GM21619 (cell line): ENCODE data around the gene PLK1.

Experiments used
- ATAC-seq: cut with Tn5 transposase; IDR thresholded peaks from one replicate; pipeline ENCODE4 v1.9.1; 2021; ENCODE audit not compliant: unreplicated experiment

The PLK1 gene

DNA sequence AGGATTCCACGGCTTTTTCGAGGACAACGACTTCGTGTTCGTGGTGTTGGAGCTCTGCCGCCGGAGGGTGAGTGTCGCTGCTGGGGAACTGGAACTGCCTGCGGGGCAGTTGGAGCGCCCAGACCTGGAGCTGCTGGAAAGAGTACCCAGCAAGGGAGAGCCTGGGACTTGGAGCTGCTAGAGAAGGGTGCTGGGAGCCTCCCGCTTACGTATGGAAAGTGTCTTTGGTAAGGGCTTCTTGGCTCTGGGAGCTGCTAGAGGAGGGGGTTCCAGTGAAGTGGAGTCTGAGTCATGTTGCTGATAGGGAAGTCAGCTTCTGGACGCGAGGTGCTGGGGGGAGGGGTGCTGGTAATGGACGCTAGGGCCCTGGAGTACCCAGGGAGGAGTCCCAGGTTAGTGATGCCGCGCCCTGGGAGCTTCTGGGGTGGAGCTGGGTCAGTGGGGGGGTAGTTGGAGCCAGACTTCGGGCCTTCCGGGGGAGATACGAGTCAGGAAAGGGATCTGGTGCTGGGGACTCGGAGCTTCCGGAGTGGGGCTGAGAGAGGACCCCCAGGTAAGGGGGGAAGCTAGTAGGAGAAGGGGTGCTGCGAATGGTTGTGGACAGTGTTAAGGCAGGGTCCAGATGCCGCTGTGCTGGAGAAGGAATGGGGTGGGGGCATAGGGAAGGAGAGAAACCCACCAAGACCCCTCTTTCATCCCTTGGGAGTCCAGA, 741 bp downstream of the PLK1 start:
- ATAC-seq: no peak

DNA sequence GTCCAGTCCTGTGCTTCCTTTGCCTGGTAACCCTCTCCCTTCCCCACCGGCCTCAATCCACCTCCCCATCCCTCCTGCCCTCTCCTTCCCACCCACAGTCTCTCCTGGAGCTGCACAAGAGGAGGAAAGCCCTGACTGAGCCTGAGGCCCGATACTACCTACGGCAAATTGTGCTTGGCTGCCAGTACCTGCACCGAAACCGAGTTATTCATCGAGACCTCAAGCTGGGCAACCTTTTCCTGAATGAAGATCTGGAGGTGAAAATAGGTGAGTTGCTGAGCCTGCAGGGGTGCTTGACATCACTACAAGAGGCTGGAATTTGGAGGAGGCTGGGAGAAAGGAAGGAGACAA, 1.3 kb downstream of the PLK1 start:
- no peak for ATAC-seq

DNA sequence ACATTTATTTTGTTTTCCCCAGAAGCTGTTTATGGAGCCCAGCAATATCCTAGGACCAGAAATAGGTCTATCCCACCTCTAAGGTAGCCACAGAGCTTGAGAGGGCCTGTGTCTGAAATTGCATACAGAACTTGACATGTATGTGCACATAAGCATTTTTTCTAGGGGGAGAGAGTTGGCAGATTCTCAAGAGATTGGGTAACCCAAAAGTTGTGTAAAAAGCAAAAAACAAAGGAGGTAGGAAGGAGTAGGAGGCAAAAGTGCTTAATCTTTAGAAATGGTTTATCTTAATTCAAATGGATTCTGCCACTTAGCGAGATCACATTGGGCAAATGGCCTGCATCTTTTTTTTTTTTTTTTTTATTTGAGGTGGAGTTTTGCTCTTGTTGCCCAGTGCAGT, 3.5 kb downstream of the PLK1 start:
- ATAC-seq: no peak

DNA sequence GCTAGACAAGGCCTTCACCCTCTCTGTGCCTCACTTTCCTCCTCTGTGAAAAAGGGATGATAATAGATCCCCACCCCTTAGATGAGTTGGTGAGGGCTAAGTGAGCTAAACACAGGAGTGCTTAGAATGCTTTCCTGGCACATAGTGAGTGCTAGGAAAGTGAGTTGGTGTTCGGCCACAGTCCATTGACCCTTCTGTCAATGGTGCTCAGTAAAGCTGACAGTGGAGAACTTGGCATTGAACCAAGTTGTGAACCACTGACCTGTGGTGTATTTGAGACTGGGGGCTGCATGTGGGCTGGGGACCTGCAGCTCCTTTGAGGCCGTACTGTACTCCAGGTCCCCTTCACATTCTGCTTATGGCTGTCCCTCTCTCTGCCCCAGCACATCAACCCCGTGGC, 4.8 kb downstream of the PLK1 start:
- no peak for ATAC-seq

DNA sequence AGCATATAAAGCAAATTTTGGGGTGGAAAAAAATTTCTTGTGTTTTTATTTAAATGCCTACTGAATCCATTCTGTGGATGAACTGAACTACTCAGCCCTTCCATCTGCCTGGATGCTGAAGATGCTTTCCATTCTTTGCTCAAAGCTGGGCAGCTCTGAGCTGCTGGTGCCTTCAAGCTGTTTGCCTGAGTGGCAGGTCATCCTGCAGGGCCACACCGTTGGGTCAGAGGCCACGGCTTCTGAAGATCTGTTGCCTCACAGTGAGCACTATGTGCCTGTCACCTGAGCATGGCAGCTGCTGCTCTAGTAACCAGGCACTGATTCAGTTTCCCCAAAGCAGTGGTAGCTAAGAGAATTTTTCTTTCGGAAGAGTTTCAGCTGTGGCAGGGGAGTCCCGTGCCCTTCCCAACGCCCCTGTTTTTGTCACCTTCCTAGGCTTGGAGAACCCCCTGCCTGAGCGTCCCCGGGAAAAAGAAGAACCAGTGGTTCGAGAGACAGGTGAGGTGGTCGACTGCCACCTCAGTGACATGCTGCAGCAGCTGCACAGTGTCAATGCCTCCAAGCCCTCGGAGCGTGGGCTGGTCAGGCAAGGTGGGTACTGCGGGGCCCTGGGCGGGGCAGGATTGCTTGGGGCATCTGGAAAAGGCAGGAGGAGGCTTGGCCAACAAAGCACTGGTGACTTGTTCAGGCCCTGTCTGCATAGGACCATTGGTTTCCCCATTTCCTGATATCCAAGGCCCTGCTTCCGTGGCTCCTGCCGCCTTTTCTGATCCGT, 8.5 kb downstream of the PLK1 start:
- ATAC-seq: no peak

DNA sequence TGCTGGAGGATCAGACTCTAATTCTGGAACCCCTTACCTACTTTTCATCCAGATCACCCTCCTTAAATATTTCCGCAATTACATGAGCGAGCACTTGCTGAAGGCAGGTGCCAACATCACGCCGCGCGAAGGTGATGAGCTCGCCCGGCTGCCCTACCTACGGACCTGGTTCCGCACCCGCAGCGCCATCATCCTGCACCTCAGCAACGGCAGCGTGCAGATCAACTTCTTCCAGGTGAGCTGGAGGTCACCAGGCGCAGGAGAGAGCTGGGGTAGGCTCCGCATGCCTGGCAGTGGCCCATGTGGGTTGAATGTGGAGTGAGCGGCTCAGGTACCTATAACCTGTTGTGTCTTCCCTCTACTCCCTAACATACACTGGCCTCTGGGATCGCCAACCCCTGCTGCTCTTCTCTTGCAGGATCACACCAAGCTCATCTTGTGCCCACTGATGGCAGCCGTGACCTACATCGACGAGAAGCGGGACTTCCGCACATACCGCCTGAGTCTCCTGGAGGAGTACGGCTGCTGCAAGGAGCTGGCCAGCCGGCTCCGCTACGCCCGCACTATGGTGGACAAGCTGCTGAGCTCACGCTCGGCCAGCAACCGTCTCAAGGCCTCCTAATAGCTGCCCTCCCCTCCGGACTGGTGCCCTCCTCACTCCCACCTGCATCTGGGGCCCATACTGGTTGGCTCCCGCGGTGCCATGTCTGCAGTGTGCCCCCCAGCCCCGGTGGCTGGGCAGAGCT, 10.9 kb downstream of the PLK1 start:
- ATAC-seq: no peak

DNA sequence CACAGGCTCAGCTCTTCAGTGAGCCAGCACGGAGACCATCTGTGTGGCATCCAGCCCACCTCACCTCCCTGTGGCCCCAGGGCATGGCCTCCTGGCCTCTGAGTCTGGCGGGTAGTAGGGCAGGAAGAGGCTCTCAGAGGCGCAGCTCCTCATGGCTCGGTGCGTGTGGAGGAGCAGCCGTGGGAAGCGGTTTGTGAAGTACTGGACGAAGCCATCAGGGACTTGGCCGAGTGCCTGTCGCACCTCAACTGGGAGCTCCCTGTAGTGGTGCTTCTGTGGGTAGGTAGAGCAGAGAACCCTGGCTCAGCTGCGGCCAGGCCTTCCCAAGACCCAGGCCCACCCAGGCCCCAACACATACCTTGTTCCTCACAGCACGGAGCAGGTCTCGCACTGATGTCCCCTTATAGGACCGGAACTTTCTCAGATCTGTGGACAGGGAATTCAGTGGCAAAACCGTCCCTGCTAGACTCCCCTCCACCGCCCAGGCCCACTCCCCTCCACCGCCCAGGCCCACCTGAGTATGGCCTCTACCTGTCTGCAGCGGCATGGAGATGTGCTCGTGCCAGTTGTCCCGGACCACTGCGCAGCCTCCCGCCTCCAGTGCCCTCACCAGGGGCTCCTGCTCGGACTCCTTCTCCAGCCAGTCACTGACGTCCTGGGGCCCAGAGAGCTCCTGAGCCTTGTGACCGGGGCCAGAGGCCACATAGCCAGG, 12.2 kb downstream of the PLK1 start:
- ATAC-seq: no peak

DNA sequence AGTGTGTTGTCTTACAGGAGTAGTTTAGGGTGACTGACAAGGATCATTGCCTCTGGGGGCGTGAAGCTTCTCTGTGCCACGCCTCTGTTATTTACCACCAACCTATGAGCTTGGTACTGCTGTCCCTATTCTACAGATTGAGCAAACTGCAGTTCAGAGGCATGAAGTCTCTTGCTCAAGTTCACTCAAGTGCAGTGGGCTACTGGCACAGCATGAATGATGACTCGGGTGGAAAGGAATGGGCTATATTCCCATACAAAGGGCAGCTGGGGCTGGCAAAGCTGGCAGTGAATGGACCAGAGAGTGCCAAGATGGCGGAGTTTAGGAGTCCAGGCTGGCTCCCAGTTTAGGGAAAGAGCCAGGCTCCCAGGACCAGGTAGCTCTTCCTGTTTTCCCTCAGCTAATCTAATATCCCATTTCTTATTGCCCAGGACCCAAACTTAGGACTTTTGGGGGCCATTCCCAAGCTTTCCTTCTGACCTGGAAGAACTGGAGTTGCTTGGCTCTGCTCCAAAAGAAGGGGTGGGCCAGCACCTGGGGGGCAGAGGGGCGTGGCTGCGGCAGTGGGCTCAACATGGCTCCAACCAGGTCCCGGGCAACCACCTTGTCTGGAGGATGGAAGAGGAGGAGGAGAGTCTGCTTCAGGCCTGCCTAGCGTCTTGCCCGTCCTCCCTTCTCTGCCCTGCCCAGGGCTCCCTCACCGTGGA, 12.9 kb downstream of the PLK1 start:
- ATAC-seq: no peak

DNA sequence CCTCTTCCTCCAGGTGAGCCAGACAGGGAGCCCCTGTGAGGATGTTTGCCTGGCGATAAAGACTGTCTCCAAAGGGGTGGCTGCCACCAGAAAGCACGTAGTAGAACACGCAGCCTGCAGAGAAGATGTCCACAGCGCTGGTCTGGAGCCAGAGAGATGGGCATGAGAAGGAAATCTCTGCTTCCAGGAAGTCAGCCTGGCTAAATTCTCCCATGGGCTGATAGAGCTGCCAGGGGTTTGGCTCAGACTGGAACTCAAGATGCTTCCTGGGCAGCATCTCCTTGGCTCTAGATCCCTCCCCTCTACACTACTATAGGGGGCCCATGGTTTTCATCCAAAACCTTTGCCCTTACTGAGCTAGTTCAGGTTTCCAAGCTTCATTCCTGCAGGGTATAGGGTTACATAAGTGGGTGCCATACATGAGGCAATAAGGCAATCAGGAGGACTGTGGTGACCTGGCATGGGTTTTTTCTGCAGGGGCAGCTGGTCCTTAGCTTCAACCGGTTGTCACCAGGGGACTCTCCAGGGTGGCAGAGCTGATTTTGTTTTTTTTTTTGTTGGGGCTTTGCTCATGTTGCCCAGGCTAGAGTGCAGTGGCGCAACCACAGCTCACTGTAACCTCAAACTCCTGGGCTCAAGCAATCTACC, 13.6 kb downstream of the PLK1 start:
- ATAC-seq: no peak

DNA sequence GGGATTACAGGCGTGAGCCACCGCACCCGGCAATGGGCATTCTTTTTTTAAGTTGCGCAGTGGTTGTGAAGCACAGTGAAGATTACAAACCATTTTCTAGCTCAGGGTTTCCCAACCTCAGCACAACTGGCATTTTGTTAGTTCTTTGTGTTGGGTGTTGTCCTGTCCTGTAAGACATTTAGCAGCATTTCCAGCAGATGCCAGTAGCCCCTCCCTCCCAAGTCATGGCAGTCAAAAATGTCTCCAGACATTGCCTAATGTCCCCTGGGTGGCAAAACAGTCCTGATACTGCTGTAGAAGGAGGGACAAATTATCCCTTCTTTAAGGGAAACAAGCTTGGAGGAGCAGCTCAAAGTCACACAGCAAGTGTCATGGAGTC, 15.6 kb downstream of the PLK1 start:
- ATAC-seq: no peak

DNA sequence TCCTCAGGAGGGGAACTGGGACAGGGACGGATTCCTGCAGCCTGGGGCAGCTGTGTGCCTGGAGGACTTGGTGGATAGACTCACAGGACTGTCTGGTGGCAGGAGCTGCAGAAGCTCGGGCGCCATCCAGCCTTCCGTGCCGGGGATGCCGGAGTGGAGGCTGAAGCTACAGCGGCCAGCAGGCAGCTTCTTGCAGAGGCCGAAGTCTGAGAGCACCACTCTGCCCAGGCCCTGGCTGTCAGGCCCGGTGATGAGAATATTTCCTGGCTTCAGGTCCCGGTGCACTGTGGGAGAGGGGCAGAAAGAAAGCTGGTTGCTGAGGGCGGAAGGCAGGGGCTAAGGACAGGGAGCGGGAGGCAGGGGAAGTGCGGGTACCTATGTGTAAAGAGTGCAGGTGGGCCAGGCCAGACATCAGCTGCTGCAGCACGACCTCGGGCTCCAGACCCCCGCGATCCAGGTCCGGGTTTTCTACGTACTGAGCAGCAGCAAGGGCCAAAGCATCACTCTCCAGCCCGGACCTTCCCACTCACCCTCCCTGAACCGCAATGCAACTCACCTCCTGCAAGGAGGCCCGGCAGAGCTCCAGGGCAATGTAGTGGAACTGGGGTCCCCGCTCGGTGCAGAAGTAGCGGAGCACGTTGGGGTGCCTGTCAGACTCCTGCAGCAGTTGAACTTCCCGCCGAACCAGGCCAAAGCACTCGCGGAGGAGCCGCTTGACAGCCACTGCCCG, 16.1 kb downstream of the PLK1 start:
- ATAC-seq: no peak

DNA sequence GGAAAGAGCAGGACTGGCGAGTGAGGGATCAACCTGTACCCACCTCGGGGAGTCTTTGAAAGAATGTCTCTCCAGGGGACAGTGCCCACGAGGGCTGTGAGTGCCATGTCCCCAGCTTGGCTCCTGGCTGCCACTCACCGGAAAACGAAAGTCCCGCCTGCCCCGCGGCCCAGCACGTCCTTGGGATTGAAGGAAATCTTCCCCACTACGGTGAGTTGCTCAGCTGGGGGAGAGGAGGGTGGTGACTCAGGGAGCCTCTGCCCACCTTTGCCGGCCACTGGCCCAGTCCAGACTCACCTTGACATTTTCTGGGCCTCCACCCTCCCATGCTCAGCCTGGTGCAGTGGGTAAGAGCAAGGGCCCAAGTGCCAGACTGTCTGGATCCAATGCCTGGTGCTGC, 17.1 kb downstream of the PLK1 start:
- no peak for ATAC-seq

DNA sequence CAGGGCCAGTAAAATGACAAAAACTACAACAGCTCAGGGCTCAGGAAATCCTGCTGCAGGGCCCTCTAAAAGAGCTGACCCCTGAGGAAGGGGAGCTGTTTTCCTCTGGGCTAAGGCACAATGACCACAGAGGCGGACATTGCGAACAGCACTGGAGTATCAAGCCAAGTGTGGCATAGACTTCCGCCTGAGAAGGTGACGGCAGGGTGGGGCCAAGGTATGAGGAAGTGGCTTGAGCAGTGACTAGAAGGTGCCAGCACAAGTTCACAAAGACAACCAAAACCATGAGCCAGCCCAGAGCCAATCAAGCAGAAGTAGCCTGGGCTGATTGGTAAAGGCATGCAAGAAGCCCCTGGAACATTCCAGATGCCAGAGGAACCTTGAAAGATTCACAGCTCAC, 20.4 kb downstream of the PLK1 start:
- ATAC-seq: no peak

DNA sequence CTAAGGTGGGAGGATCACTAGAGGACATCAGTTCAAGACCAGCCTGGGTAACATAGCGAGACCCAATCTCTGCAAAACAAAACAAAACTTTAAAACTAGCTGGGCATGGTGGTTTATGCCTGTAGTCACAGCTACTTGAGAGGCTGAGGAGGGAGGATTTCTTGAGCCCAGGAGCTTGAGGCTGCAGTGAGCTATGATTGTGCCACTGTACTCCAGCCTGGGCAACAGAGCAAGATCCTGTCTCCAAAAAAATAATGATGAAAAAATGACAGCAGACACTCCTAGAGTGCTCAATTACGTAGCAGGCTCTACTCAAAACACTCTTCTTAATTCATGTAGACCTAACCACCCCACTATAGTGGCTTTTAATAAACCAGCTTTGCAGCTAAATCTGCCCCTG, 21.4 kb downstream of the PLK1 start:
- no peak for ATAC-seq

DNA sequence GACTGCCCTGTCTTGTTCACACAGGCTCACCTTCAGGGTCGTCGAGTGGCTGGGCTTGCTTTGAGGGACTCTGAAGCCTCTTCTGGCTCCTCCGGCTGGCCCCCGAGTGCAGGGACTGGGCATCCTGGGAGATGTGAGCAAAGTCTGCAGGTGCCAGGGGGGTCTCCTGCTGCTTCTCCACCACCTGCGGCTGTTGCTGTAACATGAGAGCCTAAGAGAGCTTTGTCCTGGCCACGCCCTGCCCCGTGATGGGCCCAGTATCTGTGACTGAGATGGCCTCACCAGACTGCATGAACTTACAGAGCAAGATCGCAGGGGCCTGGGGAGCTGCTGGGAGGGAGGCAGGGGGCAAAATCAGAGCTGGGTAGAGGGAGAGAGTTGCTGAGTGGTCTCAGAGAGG, 21.8 kb downstream of the PLK1 start:
- ATAC-seq: no peak

DNA sequence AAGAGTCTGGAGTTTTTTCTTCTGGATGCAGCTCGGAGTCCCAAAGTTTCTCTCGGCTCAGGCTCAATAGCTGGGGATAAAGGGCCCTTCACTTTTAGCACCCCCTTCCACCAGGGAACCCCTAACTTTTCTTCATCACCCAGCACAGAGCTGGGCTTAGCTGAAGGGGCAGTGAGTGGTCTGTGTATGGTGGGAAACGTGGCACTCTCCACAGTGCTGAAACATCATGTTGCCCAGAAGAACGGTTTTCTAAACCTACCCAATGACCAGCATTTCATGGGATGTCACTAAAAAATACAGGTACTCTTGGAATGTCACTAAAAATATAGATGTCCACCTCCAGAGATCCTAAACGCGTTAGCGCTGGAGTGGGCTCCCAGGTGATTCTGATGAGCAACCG, 22.4 kb downstream of the PLK1 start:
- ATAC-seq: no peak

DNA sequence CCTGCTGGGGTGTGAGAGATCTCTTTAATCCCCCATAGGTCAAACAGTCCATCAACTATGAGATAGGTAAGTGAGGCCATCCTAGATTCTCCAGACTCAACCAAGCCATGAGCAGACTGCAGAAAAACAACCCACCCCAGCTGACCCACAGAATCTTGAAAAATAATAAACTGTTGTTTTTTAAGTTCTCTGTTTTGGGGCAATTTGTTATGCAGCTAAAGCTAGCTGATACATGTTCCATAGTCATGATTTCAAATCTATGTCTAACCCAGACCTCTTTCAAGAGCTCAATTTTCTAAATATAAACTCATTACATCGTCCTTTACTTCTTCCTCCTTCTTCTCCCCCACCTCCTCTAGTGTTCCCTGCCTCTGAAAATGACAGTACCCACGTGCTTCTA, 24.3 kb downstream of the PLK1 start:
- ATAC-seq: no peak

DNA sequence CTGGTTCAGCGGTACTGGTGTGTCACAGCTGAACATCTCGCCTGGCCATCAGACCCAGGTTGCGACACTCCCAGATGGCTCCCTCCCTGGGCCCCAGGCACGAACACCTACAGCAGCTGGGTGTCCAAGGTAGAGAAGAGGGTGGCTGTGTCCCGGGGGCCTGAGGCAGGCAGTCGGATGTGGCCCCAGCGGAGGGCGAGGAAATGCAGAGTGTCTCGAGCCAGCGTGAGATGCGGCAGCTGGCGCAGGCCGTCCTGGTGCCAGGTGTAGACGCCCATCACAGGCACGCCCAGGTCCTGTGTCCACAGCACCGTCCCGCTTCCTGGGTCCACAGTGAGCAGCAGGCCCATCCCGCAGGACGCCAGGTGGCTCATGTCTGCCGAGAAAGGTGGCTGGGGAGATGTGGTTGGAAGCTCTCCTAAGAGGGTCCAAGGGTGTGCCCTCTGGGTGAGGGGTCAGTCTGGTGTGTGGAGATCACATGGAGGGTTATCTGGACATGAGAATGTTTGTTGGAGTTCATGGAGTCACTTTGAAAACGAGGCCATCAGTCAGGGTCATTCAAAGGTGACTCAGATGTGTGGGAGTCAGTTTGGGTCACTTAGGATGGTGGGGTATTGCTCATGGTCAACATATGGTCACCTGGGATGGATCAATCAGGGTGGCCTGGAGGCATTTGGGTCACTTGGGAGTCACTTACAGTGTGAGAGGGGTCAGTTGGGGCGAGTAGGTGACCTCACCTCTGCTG, 26.3 kb downstream of the PLK1 start:
- no peak for ATAC-seq

DNA sequence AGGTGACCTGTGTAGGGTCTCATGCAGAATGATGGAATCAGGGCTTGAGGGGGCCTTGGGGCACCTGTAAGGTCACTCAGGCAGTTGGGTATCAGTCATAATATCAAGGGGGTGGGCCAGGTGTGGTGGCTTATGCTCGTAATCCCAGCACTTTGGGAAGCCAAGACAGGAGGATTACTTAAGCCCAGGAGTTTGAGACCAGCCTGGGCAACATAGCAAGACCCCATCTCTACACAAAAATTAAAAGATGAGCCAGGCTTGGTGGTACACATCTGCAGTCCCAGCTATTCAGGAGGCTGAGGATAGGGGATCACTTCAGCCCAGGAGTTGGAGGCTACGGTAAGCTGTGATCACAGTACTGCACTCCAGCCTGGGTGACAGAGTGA, 26.8 kb downstream of the PLK1 start:
- no peak for ATAC-seq
